Stomach smooth muscle (tissue), 2 donors: ENCODE measurements around the gene CAMK2D.
"Not testable (repeated sequence)": the region's sequence is repeated elsewhere in the genome, so short reads cannot be mapped to it uniquely, and the experiment has no call there.

ENCODE experiments used
- H3K27ac ChIP-seq: one replicate; pipeline ENCODE4 v1.7.0; 2013; ENCODE audit warnings: mild to moderate bottlenecking, low read length, inconsistent platforms
- H3K27me3 ChIP-seq, 2 donors: one replicate each; pipeline ENCODE4 v1.7.0; 2013; ENCODE audit warnings: low read length in 2 of 2; ENCODE audit not compliant: insufficient read depth in 2 of 2, control insufficient read depth in 1 of 2
- H3K36me3 ChIP-seq, 2 donors: one replicate each; pipeline ENCODE4 v1.7.0; 2013; ENCODE audit warnings: low read length in 2 of 2; ENCODE audit not compliant: control insufficient read depth in 2 of 2, insufficient read depth in 2 of 2
- H3K4me1 ChIP-seq: one replicate; pipeline ENCODE4 v1.7.0; 2013; ENCODE audit warnings: low read length; ENCODE audit not compliant: control insufficient read depth, insufficient read depth
- H3K4me3 ChIP-seq, 2 donors: one replicate each; pipeline ENCODE4 v1.7.0; 2013; ENCODE audit warnings: low read length in 2 of 2
- H3K9ac ChIP-seq, 2 donors: one replicate each; pipeline ENCODE4 v1.7.0; 2013; ENCODE audit warnings: low read length in 2 of 2, mild to moderate bottlenecking in 1 of 2
- H3K9me3 ChIP-seq, 2 donors: one replicate each; pipeline ENCODE4 v1.7.0; 2013; ENCODE audit warnings: low read length in 2 of 2; ENCODE audit not compliant: control insufficient read depth in 2 of 2
- donor health status: healthy.
- donor health status: Pancreatic carcinoma.

Gene CAMK2D

GRCh38 chr4:113763923-113764322 is 2.4 kb upstream of the CAMK2D start:
- not testable (repeated sequence) for H3K27me3 ChIP-seq, H3K27ac ChIP-seq, H3K9me3 ChIP-seq, H3K36me3 ChIP-seq, H3K4me1 ChIP-seq, H3K9ac ChIP-seq, H3K4me3 ChIP-seq

- H3K4me1 ChIP-seq: no peaks in the 10 kb centered on the region
- H3K9me3 ChIP-seq: no peaks in the 10 kb centered on the region
- peak overlapping the region; percentile 92 for H3K27ac ChIP-seq
- no peaks in the 10 kb centered on the region for H3K27me3 ChIP-seq
- no peaks in the 10 kb centered on the region for H3K36me3 ChIP-seq
- peak overlapping the region; percentile 90 to 93 for H3K9ac ChIP-seq
- peak overlapping the region; percentile 95 to 96 for H3K4me3 ChIP-seq
Observed at GRCh38 chr4:113763029-113763285, 1.4 kb upstream of the CAMK2D start.

GRCh38 chr4:113762186-113763028 is 869 bp upstream of the CAMK2D start:
- H3K4me1 ChIP-seq: no peaks in the 10 kb centered on the region
- no peaks in the 10 kb centered on the region for H3K9me3 ChIP-seq
- no peaks in the 10 kb centered on the region for H3K36me3 ChIP-seq
- H3K27me3 ChIP-seq: no peaks in the 10 kb centered on the region
- H3K4me3 ChIP-seq: peak overlapping the region; percentile 95 to 96
- H3K9ac ChIP-seq: peak overlapping the region; percentile 90 to 93
- peak overlapping the region; percentile 92 for H3K27ac ChIP-seq

- no peaks in the 10 kb centered on the region for H3K4me1 ChIP-seq
- H3K36me3 ChIP-seq: no peaks in the 10 kb centered on the region
Observed at GRCh38 chr4:113760795-113761619, 531 bp downstream of the CAMK2D start.

GRCh38 chr4:113760094-113760794 is 1.3 kb downstream of the CAMK2D start:
- H3K4me3 ChIP-seq: peak overlapping the region; percentile 95 to 96
- peak overlapping the region; percentile 92 for H3K27ac ChIP-seq
- no peaks in the 10 kb centered on the region for H3K9me3 ChIP-seq
- no peaks in the 10 kb centered on the region for H3K36me3 ChIP-seq
- peak overlapping the region; percentile 90 to 93 for H3K9ac ChIP-seq
- H3K27me3 ChIP-seq: no peaks in the 10 kb centered on the region
- H3K4me1 ChIP-seq: no peaks in the 10 kb centered on the region

More at GRCh38 chr4:113760795-113761619, 531 bp downstream of the CAMK2D start:
- Histone ChIP-seq H3K4me3 (peak overlapping the region; percentile 95 to 96), H3K27me3 (no peaks in the 10 kb centered on the region), H3K9me3 (no peaks in the 10 kb centered on the region), H3K9ac (peak overlapping the region; percentile 90 to 93), H3K27ac (peak overlapping the region; percentile 92)

GRCh38 chr4:113759696-113760093 is 1.8 kb downstream of the CAMK2D start:
- peak overlapping the region; percentile 92 for H3K27ac ChIP-seq
- H3K9ac ChIP-seq: peak overlapping the region; percentile 90 to 93
- H3K4me3 ChIP-seq: peak overlapping the region; percentile 95 to 96
- no peaks in the 10 kb centered on the region for H3K36me3 ChIP-seq
- no peaks in the 10 kb centered on the region for H3K9me3 ChIP-seq
- H3K27me3 ChIP-seq: no peaks in the 10 kb centered on the region
- H3K4me1 ChIP-seq: no peaks in the 10 kb centered on the region

- H3K36me3 ChIP-seq: no peaks in the 10 kb centered on the region
- H3K27ac ChIP-seq: no peak overlapping the region
- no peaks in the 10 kb centered on the region for H3K4me1 ChIP-seq
- no peaks in the 10 kb centered on the region for H3K9me3 ChIP-seq
- no peaks in the 10 kb centered on the region for H3K27me3 ChIP-seq
- no peak overlapping the region for H3K9ac ChIP-seq
- H3K4me3 ChIP-seq: peak overlapping the region; percentile 17 to 24
Observed at GRCh38 chr4:113758372-113758771, 3.2 kb downstream of the CAMK2D start.

GRCh38 chr4:113757486-113757885 is 4.1 kb downstream of the CAMK2D start:
- no peaks in the 10 kb centered on the region for H3K36me3 ChIP-seq
- no peaks in the 10 kb centered on the region for H3K9me3 ChIP-seq
- peak overlapping the region in 1 of 2 donors; percentile 9 for H3K4me3 ChIP-seq
- peak overlapping the region in 1 of 2 donors; percentile 1 for H3K9ac ChIP-seq
- no peaks in the 10 kb centered on the region for H3K4me1 ChIP-seq
- no peak overlapping the region for H3K27ac ChIP-seq
- no peaks in the 10 kb centered on the region for H3K27me3 ChIP-seq

GRCh38 chr4:113756005-113756410 is 5.5 kb downstream of the CAMK2D start:
- H3K4me1 ChIP-seq: no peaks in the 10 kb centered on the region
- no peaks in the 10 kb centered on the region for H3K27me3 ChIP-seq
- H3K36me3 ChIP-seq: no peaks in the 10 kb centered on the region
- H3K9ac ChIP-seq: no peak overlapping the region
- no peaks in the 10 kb centered on the region for H3K9me3 ChIP-seq
- H3K27ac ChIP-seq: no peak overlapping the region
- no peak overlapping the region for H3K4me3 ChIP-seq

- Histone ChIP-seq H3K27me3 (no peaks in the 10 kb centered on the region), H3K9ac (no peak overlapping the region), H3K4me1 (no peaks in the 10 kb centered on the region), H3K36me3 (no peaks in the 10 kb centered on the region), H3K27ac (no peak overlapping the region), H3K4me3 (no peak overlapping the region), H3K9me3 (no peaks in the 10 kb centered on the region)
Observed at GRCh38 chr4:113750734-113751133, 10.8 kb downstream of the CAMK2D start.
